ENCODE data around the gene ACHE.

Gene ACHE

DNA sequence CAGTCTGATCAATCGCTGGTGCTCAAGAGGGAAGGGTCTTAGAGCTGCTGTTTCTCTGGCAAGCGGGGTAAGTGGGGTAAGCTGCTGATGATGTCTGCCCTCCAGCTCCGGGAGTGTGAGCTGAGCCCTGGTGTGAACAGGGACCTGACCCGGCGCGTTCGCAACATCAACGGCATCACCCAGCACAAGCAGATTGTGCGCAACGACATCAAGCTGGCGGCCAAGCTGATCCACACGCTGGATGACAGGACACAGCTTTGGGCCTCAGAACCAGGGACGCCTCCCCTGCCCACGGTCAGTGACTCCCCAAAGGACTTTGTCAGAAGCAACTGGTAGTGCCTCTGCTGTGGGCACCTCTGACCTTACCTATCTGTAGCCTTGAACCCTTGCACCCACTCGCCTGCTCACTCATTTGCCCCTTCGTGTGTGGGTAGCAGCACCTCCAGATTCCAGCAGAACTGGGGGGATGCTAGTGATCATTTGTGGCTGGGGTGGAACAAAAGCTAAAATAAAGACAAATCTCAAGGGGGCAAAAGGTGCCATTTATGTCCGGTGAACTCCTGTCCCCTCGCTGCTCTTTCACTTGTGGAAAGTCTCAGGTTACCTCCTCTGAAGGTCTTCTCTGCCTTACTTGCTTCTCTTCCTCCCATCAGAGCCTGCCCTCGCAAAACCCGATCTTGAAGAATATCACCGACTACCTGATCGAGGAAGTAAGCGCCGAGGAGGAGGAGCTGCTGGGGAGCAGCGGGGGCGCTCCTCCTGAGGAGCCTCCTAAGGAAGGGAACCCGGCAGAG lies 9.3 kb downstream of the ACHE start:
- in situ Hi-C loops (cut with MboI; ENCODE audit: low sequenced_read_pairs) = no loop called here

DNA sequence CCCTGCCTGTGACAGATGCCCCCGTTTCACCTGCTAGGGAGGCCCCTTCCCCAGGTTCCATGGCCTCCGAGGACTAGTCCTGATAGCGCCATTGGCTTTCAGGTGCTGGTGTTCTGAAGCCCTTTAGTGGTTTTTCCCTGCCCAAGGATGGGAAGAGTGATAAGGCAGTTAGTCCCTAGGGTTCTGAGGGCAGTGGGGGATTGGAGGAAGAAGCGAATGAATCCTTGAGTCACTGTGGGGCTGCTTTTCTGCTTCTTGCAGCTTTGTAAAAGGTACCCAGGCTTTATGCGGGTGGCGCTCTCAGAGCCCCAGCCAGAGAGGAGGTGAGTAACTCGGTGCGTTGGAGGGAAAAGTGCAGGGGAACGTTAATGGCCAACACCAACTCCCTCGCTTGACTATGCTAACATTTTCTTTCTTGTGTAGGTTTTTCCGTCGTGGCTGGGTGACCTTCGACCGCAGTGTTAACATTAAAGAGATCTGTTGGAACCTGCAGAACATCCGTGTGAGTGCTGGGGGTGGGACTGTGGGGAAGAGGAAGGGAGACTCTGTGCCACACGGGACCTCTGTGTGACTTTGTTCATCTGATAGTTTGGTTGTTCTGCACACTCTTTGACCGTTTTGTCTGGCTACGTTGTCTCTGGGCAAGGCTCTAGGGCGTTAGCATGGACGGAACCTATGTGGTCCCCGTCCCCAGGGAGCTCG lies 10.1 kb downstream of the ACHE start:
- in situ Hi-C loops (cut with MboI; ENCODE audit: low sequenced_read_pairs) = no loop called here

DNA sequence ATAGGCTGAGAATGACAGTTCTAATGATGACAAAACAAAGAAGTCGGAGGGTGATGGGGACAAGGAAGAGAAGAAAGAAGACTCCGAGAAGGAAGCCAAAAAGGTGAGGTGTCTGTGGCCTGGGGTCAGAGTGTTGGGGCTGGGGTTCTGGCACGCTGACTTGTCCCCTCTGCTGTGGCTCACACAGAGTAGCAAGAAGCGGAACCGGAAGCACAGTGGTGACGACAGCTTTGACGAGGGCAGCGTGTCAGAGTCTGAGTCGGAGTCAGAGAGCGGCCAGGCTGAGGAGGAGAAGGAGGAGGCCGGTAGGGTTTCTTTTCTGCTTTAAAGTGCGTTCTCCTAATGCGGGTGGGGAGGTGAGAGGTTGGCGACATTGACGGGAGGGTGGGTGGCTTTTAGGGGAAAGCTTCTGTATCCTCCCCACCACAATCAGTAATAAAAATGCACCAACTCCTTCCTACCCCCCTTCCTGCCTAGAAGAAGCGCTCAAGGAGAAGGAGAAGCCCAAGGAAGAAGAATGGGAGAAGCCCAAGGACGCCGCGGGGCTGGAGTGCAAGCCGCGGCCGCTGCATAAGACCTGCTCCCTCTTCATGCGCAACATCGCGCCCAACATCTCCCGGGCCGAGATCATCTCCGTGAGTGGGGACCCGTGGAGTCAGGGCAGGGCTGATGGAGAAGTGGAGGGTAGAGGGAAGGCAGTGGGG lies 10.8 kb downstream of the ACHE start:
- in situ Hi-C loops (cut with MboI; ENCODE audit: low sequenced_read_pairs) = no loop called here

DNA sequence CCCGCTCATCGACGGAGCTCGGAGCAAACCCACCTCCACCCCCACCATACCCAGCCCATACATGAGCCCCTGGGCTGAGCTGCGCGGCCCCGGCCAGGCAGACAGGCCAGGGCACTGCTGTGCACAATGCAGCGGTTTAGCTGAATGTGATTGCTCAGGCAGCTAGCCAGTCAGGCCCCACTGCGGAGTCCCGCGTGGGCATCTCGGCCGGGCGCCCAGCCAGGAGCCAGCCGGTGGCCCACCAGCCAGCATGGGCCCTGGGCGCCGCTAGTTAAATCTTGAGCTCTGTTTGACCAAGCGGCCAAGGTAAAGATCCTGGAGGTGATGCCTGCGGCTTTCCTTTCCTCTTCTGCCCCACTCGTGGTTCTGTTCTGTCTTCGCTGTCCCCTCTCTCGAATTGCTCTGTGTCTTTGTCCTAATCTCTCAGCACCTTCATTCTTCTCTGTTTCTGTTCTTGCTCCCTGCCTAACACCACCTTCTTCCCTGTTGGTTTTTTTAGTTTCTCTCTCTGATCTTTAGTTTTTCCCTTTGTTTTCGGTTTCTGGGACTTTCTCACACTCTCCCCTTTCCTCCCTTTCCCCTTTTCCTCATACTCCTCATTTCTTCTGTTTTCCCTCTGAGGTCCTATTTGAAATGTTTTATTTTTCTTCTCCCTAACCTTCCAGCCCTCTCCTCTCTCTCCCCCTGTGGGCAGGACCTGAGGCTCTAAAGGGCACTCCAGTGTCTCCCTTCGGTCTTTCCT lies 12.7 kb downstream of the ACHE start:
- in situ Hi-C loops (cut with MboI; ENCODE audit: low sequenced_read_pairs) = no loop called here

DNA sequence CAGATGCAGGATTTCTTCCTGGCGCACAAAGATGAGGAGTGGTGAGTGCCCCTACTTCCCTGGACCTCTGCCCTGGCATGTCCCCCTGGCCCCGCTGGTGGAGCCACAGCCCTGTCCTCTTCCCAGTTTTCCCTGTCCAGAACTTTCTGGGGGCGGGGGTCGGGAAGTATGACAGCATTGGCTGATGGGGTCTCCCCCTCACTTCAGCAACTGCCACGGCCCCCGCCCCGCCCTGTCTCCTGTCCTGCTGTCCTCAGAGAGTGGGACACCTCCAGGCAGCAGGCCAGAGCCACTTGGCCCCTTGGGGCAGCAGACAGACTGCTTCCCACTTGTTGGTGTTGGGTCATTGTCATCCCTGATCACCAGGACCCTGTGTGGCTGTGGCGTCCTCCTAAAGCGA lies 13.5 kb downstream of the ACHE start:
- in situ Hi-C loops (cut with MboI; ENCODE audit: low sequenced_read_pairs) = no loop called here

DNA sequence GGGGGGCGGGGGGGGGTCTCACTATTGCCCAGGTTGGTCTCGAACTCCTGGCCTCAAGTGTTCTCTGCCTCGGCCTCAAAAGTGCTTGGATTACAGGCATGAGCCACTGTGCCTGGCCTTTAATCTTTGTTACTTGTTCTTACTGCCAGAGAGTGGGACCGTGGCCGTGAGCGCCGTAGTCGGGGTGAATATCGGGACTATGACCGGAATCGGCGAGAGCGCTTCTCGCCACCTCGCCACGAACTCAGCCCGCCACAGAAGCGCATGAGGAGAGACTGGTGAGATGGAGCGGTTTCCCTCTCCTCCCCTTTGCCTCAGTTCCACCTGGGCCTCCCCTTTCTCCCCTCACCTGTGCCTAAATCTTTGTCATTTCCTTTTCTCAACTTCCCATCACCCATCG lies 14.6 kb downstream of the ACHE start:
- in situ Hi-C loops (cut with MboI; ENCODE audit: low sequenced_read_pairs) = no loop called here

DNA sequence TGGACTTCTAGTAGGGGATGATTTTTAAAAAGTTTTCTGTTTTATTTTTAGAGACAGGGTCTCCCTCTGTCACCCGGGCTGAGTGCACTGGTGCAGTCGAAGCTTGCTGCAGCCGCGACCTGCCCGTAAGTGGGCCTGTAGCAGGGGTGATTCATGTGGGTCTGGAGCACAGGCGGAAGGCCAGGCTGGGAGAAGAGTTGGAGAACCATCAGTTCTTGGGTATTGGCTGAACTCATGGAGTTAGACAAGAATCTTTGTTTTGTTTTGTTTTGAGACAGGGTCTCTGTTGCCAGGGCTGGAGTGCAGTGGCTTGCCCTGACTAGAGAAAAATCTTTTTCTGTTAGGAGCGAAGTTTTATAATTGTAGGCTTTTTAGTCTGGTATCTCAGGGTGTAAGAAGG lies 15.0 kb downstream of the ACHE start:
- in situ Hi-C loops (cut with MboI; ENCODE audit: low sequenced_read_pairs) = no loop called here

DNA sequence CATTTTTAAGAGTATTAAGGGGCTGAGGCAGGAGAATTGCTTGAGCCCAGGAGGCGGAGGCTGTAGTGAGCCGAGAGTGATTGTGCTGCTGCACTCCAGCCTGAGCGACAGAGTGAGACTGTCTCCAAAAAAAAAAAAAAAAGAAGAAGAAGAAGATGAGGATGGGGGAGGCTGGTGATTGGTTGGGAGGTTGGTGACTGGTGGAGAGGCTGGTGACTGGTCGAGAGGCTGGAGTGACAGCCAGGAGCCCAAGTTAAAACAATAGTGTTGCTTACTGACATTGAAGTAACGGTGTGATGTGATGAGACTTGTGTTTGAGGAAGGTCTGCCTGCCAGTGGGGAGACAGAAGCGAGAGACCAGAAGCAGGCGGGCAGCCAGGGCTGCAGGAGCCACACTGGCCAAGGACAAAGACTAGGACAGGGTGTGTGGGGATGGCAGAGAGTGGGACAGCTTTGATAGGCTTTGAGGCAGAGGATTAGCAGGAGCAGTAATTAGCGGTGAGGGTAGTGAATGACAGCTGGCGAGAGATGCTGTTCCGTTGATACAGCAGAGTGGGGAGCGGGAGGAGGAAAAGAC lies 15.9 kb downstream of the ACHE start:
- in situ Hi-C loops (cut with MboI; ENCODE audit: low sequenced_read_pairs) = no loop called here

DNA sequence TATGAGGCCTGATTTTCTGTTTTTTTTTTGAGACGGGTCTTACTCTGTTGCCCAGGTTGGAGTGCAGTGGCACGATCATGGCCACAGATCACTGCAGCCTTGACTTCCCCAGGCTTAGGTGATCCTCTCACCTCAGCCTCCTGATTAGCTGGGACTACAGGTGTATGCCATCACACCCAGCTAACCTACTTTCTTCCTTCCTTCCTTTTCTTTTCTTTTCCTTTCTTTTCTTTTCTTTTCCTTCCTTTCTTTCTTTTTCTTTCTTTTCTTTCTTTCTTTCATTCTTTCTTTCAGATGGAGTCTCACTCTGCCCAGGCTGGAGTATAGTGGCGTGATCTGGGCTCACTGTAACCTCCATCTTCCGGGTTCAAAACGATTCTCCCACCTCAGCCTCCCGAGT lies 17.0 kb downstream of the ACHE start:
- in situ Hi-C loops (cut with MboI; ENCODE audit: low sequenced_read_pairs) = no loop called here

DNA sequence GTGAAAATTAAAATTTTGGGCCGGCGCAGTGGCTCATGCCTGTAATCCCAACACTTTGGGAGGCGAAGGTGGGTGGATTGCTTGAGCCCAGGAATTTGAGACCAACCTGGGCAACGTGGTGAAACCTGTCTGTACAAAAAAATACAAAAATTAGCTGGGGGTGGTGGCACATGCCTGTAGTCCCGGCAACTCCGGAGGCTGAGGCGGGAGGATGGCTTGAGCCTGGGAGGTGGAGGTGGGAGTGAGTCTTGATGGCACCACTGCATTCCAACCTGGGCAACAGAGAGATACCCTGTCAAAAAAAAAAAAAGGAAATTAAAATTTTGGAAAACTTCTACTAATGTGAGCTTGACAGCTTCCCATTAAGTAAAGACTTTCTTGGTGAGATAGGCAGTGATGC lies 17.7 kb downstream of the ACHE start:
- in situ Hi-C loops (cut with MboI; ENCODE audit: low sequenced_read_pairs) = no loop called here

DNA sequence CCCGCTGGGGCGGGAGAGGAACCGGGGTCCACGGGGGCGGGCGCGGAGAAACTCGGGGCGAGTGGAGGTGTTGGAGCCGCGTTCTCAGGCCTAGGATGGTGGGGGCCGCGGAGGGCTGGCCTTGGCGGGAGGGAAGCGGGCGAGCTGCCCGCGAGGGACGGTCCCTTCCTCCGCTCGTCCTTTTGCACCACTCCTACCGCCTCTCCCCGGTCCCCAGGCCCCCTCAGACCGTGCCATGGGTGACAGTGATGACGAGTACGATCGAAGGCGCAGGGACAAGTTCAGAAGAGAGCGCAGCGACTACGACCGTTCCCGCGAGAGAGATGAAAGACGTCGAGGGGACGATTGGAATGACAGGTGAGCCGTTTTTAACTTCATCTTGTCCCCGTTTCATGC lies 20.3 kb downstream of the ACHE start:
- in situ Hi-C loops (cut with MboI; ENCODE audit: low sequenced_read_pairs) = no loop called here

DNA sequence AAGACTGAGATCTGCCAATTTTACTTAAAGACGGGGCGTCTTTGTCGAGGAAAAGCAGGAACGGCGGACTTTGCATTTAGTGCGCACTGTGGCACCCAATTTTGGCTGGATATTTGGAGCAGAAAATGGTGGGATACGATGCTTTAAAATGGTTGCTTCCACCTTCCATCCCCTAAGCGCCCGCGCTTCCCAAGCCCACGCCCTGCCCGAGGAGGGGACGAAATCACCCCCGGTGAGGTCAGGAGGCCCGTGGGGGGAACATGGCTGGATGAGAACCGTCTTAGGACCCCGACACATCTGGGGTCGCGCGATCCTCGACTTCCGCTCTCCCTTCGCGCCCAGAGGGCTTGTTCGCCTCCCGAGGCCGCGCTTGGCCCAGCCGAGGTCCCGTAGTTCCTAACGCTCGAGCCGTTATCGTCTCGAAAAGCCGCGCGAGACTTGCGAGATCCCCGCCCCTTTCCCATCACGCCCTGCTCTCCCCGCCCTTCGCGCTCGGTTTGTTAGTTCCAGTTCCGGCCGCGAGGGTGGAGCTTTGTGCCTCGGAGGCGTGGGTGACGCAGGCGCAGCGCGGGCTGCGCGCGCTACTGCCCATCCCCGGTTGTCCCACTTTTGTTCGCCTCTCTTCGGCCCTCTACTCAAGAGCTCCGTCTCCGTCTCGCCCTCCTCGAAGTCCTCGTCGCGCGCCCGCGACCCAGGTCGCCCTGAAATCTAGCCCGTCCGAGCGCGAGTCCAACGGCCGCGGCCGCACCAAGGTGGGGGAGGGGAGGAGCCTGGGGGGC lies 20.9 kb downstream of the ACHE start, which contains the start of gene SRRT:
SRRT (plus strand) TSS at position 527 of the 779 bp plus-strand sequence. CDS start 488 bp downstream, outside the sequence.
- in situ Hi-C loops (cut with MboI; ENCODE audit: low sequenced_read_pairs) = no loop called here

DNA sequence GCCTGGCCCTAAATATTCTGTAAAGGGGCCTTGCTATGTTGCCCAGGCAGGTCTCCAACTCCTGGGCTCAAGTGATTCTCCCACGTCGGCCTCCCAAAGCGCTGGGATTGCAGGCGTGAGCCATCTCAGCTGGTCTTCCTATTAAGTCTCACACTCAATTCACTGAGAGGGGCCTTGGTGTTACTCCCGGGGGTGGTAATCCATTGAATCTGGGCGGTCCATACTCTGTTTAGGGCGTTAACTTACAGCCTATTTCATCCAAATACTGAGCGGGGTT lies 21.4 kb downstream of the ACHE start:
- in situ Hi-C loops (cut with MboI; ENCODE audit: low sequenced_read_pairs) = no loop called here

DNA sequence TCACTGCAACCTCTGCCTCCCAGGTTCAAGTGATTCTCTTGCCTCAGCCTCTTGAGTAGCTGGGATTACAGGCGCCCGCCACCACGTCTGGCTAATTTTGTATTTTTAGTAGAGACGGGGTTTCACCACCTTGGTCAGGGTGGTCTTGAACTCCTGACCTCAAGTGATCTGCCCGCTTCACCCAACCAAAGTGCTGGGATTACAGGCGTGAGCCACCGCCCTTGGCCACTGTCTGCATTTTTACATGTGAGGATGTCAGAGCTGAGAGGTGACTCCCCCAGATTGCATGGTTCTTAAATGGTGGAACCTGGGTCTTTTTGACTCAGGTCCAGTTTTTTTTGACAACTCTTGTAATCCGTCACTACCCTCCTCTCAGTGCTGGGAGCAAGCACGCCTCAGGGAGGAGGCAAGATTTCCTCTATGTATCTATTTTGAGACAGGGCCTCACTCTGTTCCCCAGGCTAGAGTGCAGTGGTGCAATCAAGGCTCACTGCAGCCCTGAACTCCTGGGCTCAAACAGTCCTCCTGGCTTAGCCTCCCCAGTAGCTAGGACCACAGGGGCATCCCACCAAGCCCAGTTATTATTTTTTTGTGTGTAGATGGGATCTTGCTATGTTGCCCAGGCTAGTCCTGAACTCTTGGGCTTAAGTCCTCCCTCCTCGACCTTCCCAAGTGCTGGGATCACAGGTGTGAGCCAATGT lies 21.9 kb downstream of the ACHE start:
- in situ Hi-C loops (cut with MboI; ENCODE audit: low sequenced_read_pairs) = no loop called here

DNA sequence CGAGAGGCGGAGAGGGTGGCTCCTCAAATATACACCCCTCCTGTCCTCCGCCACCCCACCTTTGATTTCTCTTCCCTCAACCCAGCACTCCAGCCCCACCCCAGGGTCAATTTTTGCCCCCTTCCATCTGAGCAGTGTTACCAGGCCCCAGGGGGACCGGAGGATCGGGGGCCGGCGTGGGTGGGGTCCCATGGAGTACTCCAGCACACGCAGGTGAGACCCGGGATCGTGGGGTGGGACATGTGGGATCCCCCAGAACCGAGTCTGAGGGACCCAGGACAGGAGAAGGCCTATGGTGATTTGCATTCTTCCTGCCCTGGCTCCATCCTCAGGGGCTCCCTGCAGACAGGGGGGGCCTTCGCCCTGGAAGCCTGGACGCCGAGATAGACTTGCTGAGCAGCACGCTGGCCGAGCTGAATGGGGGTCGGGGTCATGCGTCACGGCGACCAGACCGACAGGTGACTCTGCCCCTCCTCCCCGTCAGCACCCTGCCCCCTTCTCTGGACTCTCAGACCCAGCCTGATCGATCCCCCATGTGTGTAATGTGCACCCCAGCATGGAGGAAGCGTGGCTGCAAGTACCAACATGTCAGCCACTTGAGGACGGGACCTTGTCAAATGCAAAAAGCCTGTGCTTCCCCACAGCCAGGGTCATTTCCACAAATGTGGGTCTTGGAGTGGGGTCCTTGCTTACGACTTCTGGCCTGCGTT lies 27.8 kb downstream of the ACHE start:
- in situ Hi-C loops (cut with MboI; ENCODE audit: low sequenced_read_pairs) = no loop called here

DNA sequence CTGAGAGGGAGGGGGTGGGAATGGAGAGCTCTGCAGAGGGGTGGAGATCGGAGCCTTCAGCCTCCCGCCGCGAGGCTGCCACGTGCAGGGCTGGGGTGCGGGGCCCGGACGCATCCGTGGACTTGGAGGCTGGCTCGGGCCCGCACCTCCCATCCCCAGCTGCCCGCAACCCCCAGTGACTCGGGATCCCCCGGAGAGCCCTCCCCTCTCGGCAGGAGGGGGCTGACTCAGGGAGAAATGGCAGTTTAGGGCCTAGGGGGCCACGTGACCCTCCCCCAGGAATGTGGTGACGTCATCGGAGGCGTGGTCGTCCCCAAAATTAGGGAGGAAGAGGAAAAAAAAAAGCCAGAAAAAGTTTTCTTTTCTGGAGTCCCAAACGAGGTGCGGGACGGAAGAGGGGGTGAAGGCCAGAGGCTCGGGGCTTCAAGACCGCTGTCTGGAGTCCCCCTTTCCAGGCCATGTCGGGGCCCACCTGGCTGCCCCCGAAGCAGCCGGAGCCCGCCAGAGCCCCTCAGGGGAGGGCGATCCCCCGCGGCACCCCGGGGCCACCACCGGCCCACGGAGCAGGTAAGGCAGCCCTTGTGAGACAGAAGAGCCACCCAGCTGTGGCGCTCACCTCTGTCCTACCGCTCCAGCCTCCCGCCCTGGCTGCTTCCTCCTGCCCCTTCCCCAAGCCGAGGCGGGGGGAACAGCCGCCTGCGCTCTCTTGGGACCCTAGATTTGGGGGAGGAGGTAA lies 28.5 kb downstream of the ACHE start, which contains the start of gene TRIP6:
TRIP6 (plus strand) TSS at position 348 of the 736 bp plus-strand sequence; CDS start at position 459, 111 bp downstream.
- in situ Hi-C loops (cut with MboI; ENCODE audit: low sequenced_read_pairs) = no loop called here

DNA sequence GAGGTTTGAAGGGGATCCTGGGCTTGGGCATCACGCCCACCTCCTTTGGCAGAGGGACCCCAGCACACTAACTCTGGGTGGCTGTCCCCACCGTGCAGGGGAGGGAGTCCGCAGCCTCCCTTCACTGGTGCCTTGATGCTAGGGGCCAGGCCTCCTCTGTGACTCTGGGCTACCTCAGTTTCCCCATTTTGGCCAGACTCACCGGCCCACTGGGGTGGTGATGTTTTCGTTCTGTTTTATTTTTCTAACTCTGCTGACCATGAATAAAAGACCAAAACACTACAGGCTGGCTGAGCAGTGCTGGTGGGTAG lies 29.0 kb downstream of the ACHE start:
- in situ Hi-C loops (cut with MboI; ENCODE audit: low sequenced_read_pairs) = no loop called here

DNA sequence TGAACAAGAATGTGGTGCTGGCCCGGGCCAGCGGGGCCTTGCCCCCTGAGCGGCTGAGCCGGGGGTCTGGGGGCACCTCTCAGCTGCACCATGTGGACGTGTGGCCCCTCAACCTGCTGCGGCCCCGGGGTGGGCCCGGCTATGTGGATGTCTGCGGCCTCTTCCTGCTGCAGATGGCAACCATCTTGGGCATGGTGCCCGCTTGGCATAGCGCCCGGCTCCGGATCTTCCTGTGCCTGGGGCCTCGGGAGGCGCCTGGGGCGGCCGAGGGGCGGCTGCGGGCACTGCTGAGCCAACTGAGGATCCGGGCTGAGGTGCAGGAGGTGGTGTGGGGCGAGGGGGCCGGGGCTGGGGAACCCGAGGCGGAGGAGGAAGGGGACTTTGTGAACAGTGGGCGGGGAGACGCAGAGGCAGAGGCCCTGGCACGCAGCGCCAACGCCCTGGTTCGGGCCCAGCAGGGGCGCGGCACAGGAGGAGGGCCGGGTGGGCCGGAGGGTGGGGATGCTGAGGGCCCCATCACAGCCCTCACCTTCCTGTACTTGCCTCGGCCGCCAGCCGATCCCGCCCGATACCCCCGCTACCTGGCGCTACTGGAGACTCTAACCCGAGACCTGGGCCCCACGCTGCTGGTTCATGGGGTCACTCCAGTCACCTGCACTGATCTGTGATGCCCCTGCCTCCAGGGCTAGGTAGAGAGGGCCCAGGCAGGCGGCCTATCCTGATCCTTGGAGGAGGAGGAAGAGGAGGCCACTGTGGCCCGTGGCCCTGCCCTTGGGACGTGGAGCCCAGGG lies 29.6 kb downstream of the ACHE start:
- in situ Hi-C loops (cut with MboI; ENCODE audit: low sequenced_read_pairs) = no loop called here

Measured in HL-60/S4 (cell line).